Progenitor cell of endocrine pancreas (in vitro differentiated cells): ENCODE data around the gene PRC1. TPM values are rescaled to one million over a fixed set of nuclear protein-coding genes. Genes with fewer than 3 reads are reported as not detected.

Experiments
- DNase-seq: peaks from one replicate; pipeline ENCODE4 v3.0.0; 2021; ENCODE audit warnings: low spot score; ENCODE audit not compliant: unreplicated experiment
- H3K27ac Mint-ChIP-seq: 2 replicates; pipeline ENCODE4 v1.8.0; 2021; ENCODE audit warnings: mild to moderate bottlenecking, moderate library complexity, mixed read lengths
- H3K27me3 Mint-ChIP-seq: 2 replicates; pipeline ENCODE4 v1.8.0; 2021; ENCODE audit warnings: mixed read lengths
- H3K36me3 Mint-ChIP-seq: 2 replicates; pipeline ENCODE4 v1.8.0; 2022; ENCODE audit warnings: mixed read lengths; ENCODE audit not compliant: insufficient read depth
- H3K4me1 Mint-ChIP-seq: 2 replicates; pipeline ENCODE4 v1.8.0; 2021; ENCODE audit warnings: low read depth, mixed read lengths
- H3K4me3 Mint-ChIP-seq: 2 replicates; pipeline ENCODE4 v1.8.0; 2021; ENCODE audit warnings: low read depth, mild to moderate bottlenecking, moderate library complexity, mixed read lengths
- H3K9me3 Mint-ChIP-seq: 2 replicates; pipeline ENCODE4 v1.8.0; 2021; ENCODE audit warnings: low read depth, mixed read lengths
- total RNA-seq: library from RNA; stranded (reverse); gene quantifications from 2 replicates; pipeline ENCODE4 v1.2.1, GENCODE V29; 2021
- TF ChIP-seq, protein P1 (sequence below): fragments of 200-600 bp; sonication (generic); IDR thresholded peaks from one replicate; pipeline ENCODE4 v1.5.0; 2021; ENCODE audit warnings: antibody characterized with exemption, mild to moderate bottlenecking; ENCODE audit not compliant: unreplicated experiment

The PRC1 gene
- total RNA-seq, 1 donor from 2014 or later = 79.1 TPM

DNA sequence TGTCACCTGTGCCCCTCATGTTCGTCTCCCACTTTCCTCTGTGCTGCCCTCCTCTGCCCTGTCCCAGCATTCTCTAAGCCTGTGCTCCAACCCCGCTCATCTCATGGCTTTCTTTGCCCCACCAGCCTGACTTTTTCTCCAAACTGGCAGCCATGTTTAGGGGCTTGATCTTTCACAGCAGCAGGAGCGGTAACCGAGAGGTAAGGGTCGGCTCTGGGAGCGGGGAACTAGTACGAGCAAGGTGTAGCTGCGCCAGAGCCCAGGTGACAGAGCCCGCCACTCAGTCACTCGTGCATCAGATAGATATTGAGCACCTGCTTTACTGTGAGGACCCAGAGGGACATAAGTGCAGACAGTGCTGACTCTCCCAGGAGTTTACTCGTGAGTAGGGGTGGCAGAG, 77.9 kb downstream of the PRC1 start:
- Mint-ChIP-seq H3K9me3 (no peaks in the 10 kb centered on the region), H3K36me3 (peaks cover 23% of the 10 kb centered on the region), H3K27me3 (no peaks in the 10 kb centered on the region), H3K27ac (no peak overlapping the region), H3K4me3 (no peak overlapping the region), H3K4me1 (no peaks in the 10 kb centered on the region)
- TF ChIP-seq, protein P1, sequence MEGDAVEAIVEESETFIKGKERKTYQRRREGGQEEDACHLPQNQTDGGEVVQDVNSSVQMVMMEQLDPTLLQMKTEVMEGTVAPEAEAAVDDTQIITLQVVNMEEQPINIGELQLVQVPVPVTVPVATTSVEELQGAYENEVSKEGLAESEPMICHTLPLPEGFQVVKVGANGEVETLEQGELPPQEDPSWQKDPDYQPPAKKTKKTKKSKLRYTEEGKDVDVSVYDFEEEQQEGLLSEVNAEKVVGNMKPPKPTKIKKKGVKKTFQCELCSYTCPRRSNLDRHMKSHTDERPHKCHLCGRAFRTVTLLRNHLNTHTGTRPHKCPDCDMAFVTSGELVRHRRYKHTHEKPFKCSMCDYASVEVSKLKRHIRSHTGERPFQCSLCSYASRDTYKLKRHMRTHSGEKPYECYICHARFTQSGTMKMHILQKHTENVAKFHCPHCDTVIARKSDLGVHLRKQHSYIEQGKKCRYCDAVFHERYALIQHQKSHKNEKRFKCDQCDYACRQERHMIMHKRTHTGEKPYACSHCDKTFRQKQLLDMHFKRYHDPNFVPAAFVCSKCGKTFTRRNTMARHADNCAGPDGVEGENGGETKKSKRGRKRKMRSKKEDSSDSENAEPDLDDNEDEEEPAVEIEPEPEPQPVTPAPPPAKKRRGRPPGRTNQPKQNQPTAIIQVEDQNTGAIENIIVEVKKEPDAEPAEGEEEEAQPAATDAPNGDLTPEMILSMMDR = no peak
- no peak for DNase-seq

Other genes starting within 250 kb of the PRC1 start
- 64.1 and 64.8 TPM in 2 replicates for gene FURIN, start 125.9 kb downstream of the PRC1 start, total RNA-seq
- 13.8 and 16.2 TPM in 2 replicates for gene FES, start 110.0 kb downstream of the PRC1 start, total RNA-seq
- 111 and 117 TPM in 2 replicates for gene MAN2A2, start 91.2 kb downstream of the PRC1 start, total RNA-seq
- gene HDDC3, start 62.0 kb downstream of the PRC1 start, total RNA-seq = 14.5 and 16.6 TPM in 2 replicates
- gene UNC45A, start 59.2 kb downstream of the PRC1 start, total RNA-seq = 83.4 and 90.6 TPM in 2 replicates
- 20.6 and 23.0 TPM in 2 replicates for gene RCCD1, start 39.7 kb downstream of the PRC1 start, total RNA-seq
- gene VPS33B, start 28.1 kb upstream of the PRC1 start, total RNA-seq = 28.0 and 33.3 TPM in 2 replicates
- 19.9 and 24.9 TPM in 2 replicates for gene SV2B, start 105.7 kb upstream of the PRC1 start, total RNA-seq